GM13976 (cell line): Measurements from ENCODE around the gene TBPL2.
"Not testable (repeated sequence)": the region's sequence is repeated elsewhere in the genome, so short reads cannot be mapped to it uniquely, and the experiment has no call there.

Experiments
- DNase-seq: peaks from one replicate; pipeline ENCODE4 v3.0.0; 2012; ENCODE audit warnings: low spot score
- in situ Hi-C: fragments of 300-500 bp; cut with MboI; formaldehyde crosslinking; loops from one replicate; pipeline ENCODE4 v1.12.0; 2022; ENCODE audit warnings: low sequenced_read_pairs, mixed read lengths, inconsistent platforms; ENCODE audit not compliant: unreplicated experiment
- TF ChIP-seq, protein P1 (sequence below): IDR thresholded peaks from 2 replicates; pipeline ENCODE4 v1.5.1; 2012; ENCODE audit warnings: borderline replicate concordance, mild to moderate bottlenecking; ENCODE audit not compliant: insufficient read depth; ENCODE audit errors: extremely low read depth, missing control alignments, control extremely low read depth

Gene TBPL2

DNA sequence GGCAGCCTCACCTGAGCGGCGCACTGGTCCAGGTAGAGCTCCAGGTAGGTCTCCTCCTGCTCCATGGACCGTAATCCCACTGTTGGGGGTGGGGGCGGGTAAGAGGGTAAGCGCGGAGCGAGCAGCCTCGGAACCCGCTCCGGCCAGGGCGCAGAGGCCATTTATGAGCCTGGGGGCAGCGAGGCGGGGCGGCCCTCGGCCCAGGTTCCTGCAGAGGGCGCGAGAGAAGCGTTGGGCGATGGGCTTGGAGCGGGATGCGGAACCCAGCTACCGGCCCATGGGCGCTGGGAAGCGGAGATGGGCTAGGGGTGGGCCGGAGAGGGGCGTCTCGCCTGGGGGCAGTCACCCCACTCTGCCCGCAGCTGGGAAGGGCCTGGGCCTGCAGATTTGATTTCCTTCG lies at the start of gene TBPL2:
TBPL2 (minus strand) TSS at position 232 of the 400 bp plus-strand sequence; CDS start at position 65, 167 bp downstream.
- TF ChIP-seq, protein P1, sequence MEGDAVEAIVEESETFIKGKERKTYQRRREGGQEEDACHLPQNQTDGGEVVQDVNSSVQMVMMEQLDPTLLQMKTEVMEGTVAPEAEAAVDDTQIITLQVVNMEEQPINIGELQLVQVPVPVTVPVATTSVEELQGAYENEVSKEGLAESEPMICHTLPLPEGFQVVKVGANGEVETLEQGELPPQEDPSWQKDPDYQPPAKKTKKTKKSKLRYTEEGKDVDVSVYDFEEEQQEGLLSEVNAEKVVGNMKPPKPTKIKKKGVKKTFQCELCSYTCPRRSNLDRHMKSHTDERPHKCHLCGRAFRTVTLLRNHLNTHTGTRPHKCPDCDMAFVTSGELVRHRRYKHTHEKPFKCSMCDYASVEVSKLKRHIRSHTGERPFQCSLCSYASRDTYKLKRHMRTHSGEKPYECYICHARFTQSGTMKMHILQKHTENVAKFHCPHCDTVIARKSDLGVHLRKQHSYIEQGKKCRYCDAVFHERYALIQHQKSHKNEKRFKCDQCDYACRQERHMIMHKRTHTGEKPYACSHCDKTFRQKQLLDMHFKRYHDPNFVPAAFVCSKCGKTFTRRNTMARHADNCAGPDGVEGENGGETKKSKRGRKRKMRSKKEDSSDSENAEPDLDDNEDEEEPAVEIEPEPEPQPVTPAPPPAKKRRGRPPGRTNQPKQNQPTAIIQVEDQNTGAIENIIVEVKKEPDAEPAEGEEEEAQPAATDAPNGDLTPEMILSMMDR = no peak
- in situ Hi-C loops = loop anchor here (25.0 kb wide), 1 partner anchor 272 kb away; no protein-coding TSS in a partner anchor
- no peak for DNase-seq

DNA sequence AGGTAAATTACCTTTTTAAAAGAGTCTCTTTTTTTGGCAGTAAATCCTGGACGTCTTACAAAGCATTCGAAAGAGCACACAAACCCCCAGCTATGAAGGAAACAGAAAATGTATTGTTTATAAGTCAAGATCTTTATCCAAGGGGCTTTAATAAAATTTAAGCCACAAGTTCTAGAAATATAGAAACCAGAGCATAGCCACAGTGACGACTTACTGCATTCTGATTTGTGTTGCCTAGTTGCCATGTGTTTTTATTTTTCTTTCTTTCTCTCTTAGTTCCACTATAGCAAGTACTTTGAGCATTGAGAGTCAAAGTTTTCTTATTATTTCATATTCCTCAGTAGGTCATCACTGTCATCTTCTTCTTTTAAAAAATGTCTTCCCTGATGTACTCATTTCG lies 47.8 kb upstream of the TBPL2 start:
- in situ Hi-C loops = no loop called here

DNA sequence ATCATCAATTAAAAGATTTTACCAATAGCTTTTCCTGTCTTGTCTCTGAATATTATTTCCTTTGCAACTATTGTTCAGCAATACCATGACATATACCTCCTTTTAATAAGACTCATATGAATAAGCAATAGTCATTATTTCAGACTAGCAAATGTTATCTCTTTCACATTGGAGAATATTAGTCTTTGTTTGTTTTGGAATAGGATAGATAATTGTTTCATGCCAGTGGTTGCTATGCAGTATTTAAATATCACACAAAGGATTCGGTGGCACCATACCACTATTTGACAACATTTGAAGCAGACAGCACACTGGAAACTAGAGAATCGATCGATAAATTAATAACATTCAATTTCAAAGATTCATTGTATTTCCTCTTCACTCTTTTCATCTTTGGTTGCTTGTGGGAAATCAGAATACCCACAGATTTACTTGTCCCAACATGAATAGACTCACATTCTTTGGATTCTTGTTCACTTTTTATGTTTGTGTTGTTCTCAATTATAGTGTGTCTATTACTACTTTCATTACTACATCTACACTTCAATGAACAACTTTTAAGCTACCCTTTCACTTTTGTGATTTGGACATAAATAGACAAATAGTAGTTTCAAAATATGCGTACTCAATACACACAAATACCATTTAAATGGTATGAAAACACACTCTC lies 42.7 kb upstream of the TBPL2 start:
- TF ChIP-seq, protein P1 = no peak
- no peak for DNase-seq
- in situ Hi-C loops = no loop called here

More for the DNA sequence above, 47.8 kb upstream of the TBPL2 start:
- DNase-seq = no peak
- TF ChIP-seq, protein P1 = no peak

DNA sequence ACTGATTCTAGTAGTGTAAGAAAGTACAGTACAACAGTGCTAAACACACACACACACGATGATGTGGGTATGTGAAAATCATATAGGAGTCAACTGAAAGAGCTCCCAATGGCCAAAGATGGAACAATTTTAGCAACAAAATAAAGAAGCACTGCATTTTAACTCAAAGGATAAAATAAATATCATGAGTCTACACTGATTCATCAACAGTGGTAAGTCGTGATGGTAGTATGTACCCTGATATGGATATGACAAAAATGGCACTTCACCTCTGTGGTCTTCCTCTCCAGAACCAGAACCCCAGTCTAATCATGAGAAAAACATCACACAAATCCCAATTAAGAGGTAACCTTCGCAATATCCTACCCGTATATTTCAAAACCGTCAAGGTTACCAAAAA lies 41.4 kb upstream of the TBPL2 start:
- in situ Hi-C loops = no loop called here
- DNase-seq = no peak
- TF ChIP-seq, protein P1 = no peak

DNA sequence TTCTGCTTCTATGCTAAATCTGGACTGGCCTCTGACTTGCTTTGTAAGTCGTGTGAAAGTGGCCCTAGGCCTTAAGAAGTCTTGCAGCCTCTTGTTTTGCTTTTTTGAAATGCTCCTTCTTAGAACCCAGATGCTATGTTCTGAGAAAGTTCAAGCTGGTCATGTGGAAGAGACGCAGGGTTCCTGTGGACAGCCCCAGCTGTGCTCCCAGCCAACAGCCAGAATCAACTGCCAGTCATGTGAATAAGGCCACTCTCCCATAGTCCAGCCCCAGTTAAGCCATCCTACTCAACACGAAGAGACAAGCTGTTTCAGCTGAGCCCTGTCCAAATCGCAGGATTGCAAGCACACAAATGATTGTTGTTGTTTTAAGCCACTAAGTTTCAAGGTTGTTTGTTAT lies 37.3 kb upstream of the TBPL2 start:
- no peak for DNase-seq
- in situ Hi-C loops = no loop called here
- TF ChIP-seq, protein P1 = no peak

DNA sequence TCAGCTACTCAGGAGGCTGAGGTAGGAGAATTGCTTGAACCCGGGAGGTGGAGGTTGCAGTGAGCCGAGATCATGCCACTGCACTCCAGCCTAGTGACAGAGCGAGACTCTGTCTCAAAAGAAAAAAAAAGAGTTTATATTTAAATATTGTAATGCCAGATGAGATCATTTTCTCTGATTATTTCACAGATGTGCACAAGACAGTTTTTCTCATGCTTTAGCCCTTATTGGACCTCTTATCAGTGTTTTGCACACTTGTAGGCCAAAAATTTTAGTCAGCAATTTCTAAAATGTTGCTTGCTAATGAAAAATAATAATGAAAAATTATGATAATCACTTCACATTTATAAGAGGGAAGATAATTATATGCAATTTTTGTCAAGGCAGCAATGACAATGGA lies 36.0 kb upstream of the TBPL2 start:
- in situ Hi-C loops, DNase-seq: not testable (repeated sequence)

DNA sequence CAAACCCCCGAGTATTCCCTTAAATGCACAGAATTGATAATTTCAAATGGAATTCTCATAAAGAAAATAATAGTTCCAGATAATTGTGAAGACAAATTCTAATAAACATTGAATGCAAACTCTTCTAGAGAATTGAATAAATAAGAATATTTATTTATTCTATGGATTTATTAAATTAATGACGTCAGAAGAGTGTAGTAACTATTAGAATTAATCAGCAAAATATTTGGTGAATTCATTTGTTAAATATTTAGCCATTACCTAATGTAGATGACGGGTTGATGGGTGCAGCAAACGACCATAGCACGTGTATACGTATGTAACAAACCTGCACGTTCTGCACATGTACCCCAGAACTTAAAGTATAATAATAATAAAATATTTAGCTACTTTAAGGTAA lies 33.4 kb upstream of the TBPL2 start:
- in situ Hi-C loops = no loop called here
- TF ChIP-seq, protein P1 = no peak
- DNase-seq = no peak
